Measurements from ENCODE around the gene STXBP2.
"Not testable (repeated sequence)": the region's sequence is repeated elsewhere in the genome, so short reads cannot be mapped to it uniquely, and the experiment has no call there.

STXBP2 gene

GRCh38 chr19:7632340-7633203 lies 4.3 kb upstream of the STXBP2 start:
- DNase-seq, result no peak

- no peak for DNase-seq
Observed at GRCh38 chr19:7633698-7634097, 3.2 kb upstream of the STXBP2 start, which contains the start of gene PCP2. PCP2 (minus strand) TSS chr19:7633719; CDS start chr19:7633457, 262 bp downstream.

- no peak for DNase-seq
Observed at GRCh38 chr19:7635670-7636069, 1.2 kb upstream of the STXBP2 start.

- no peak for DNase-seq
Observed at GRCh38 chr19:7636317-7636690, 606 bp upstream of the STXBP2 start.

GRCh38 chr19:7637374-7638256 lies 705 bp downstream of the STXBP2 start:
- peak; percentile 37 for DNase-seq

GRCh38 chr19:7638802-7639465 lies 2.0 kb downstream of the STXBP2 start:
- no peak for DNase-seq

GRCh38 chr19:7639863-7640348 lies 3.0 kb downstream of the STXBP2 start:
- no peak for DNase-seq

GRCh38 chr19:7640803-7641202 lies 3.9 kb downstream of the STXBP2 start:
- DNase-seq, result no peak

GRCh38 chr19:7641290-7642276 lies 4.7 kb downstream of the STXBP2 start:
- no peak for DNase-seq

- no peak for DNase-seq
Observed at GRCh38 chr19:7642295-7643030, 5.6 kb downstream of the STXBP2 start.

- DNase-seq, result no peak
Observed at GRCh38 chr19:7643031-7643415, 6.1 kb downstream of the STXBP2 start.

GRCh38 chr19:7643629-7644549 lies 7.0 kb downstream of the STXBP2 start:
- not testable (repeated sequence) for DNase-seq

- no peak for DNase-seq
Observed at GRCh38 chr19:7644550-7644877, 7.6 kb downstream of the STXBP2 start.

GRCh38 chr19:7645163-7645562 lies 8.3 kb downstream of the STXBP2 start:
- no peak for DNase-seq

- DNase-seq, result no peak
Observed at GRCh38 chr19:7645656-7646425, 8.9 kb downstream of the STXBP2 start.

GRCh38 chr19:7646426-7646700 lies 9.5 kb downstream of the STXBP2 start:
- DNase-seq, result no peak

- no peak for DNase-seq
Observed at GRCh38 chr19:7647156-7647555, 10.2 kb downstream of the STXBP2 start.

- no peak for DNase-seq
Observed at GRCh38 chr19:7648265-7649014, 11.5 kb downstream of the STXBP2 start.

Measured in right kidney (tissue), 1 donor.